SKM-1 treated with dmso at 0.1 percent for 144 hours (cell line): ENCODE data around the gene SAFB.
A peak's percentile ranks its signal among the peaks of the same experiment; 100 is the strongest.
"Not testable (repeated sequence)": the region's sequence is repeated elsewhere in the genome, so short reads cannot be mapped to it uniquely, and the experiment has no call there.

Experiments used
- DNase-seq: peaks from one replicate; lab custom pipeline; 2025; ENCODE audit not compliant: unreplicated experiment; lab: John Stamatoyannopoulos, UW

Gene SAFB

DNA sequence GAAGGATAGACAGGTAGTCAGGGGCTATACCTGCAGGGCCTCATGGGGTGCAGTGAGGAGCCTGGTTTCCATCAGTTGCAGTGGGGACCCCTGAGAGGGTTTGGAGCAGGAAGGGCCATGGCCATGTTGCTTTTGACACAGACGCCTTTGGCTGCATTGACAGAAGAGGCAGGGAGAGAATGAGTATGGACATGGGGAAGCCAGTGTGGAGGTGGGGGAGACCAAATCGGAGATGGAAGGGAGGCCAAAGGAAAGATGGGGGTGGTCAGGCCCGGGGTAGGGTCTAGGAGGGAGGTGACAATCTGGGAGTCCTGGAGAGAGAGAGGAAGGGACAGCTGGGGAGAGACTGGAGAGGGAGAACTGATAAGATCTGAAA is 59.2 kb downstream of the SAFB start:
- no peak for DNase-seq

DNA sequence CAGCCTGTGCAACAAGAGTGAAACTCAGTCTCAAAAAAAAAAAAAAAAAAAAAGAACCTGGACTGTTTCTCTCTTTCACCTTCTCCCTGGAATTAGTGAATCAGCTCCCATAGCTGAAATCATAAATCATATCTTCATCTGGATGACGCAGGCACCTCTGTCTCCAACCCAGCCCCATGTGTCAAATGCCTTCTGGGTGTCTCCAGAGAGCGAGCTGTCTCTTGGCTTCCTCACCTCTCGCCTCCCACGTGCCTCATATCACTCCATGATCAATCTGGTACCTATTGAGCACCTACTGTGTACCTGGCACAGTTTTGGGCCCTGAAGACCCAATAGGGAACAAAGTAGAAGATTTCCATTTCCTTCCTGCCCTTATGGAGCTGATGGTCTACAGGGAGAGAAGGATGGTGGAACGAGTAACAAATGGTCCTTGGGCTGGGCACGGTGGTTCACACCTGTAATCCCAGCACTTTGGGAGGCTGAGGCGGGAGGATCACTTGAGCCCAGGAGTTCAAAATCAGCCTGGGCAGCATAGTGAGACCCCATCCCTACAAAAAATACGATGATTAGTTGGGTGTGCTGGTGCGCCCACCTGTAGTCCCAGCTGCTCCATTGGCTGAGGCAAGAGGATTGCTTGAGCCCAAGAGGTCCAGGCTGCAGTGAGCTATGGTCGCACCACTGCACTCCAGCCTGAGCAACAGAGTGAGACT is 60.4 kb downstream of the SAFB start:
- no peak for DNase-seq

DNA sequence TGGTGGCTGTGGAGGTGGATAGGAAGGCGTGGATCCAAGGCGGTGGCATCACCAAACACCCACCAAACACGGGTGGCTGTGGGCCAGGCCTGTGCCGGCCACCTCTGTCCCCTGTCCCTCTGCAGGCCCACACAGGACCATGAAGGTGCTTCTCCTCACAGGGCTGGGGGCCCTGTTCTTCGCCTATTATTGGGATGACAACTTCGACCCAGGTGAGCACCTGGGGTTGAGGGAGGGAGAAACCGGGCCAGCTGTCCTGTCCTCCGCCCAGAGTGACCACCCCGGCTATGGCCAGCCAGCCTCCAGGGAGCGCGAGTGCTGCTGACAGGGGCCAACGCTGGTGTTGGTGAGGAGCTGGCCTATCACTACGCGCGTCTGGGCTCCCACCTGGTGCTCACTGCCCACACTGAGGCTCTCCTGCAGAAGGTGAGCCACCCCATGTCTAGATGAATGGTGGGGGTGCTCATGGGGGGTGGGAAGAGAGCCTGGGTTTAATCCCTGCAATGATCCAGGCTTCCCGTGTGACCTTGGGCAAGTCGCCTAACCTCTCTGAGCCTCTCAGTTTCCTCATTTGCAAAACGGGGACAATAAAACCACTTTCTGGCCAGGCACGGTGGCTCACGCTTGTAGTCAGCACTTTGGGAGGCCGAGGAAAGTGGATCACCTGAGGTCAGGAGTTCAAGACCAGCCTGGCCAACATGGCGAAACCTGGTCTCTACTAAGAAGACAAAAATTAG is 62.0 kb downstream of the SAFB start:
- no peak for DNase-seq

DNA sequence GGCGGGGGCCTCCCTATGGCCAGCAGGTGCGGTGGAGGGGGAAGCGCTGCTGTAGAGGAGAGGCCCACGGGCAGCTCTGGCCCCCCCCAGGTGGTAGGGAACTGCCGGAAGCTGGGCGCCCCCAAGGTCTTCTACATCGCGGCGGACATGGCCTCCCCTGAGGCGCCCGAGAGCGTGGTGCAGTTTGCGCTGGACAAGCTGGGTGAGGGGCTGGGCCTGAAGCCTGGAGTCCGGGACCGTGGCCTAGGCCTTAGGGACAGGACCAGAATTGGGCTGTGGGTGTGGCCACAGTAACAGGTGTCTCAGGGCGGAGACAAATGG is 63.4 kb downstream of the SAFB start:
- DNase-seq: no peak

DNA sequence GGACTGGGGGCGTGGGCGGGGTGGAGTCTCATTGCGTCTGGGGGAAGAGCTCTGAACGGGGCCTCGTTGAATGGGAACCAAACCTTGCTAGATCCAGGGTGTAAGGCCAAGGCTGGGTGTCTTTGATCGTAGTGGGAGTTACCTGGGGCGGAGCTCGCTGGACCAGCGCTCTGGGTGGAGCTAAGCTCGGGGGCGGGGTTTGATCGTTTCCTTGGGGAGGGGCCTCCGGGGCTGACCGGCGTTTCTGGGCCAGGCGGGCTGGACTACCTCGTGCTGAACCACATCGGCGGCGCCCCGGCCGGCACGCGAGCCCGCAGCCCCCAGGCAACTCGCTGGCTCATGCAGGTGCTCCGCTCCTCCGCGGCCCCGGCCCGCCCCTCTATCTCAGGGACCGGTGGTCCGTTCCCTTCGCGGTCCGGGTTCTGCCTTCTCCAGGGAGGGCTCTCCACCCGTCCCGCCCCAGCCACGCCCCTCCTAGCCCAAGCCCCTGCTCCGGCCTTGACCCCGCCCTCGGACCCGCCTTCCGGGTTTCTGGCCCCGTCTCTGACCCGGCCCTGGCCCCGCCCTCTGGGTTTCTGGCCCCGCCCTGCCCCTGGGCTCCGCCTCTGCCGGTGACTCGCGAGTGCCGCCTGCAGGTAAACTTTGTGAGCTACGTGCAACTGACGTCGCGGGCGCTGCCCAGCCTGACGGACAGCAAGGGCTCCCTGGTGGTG is 63.9 kb downstream of the SAFB start:
- peak; percentile 92 for DNase-seq

DNA sequence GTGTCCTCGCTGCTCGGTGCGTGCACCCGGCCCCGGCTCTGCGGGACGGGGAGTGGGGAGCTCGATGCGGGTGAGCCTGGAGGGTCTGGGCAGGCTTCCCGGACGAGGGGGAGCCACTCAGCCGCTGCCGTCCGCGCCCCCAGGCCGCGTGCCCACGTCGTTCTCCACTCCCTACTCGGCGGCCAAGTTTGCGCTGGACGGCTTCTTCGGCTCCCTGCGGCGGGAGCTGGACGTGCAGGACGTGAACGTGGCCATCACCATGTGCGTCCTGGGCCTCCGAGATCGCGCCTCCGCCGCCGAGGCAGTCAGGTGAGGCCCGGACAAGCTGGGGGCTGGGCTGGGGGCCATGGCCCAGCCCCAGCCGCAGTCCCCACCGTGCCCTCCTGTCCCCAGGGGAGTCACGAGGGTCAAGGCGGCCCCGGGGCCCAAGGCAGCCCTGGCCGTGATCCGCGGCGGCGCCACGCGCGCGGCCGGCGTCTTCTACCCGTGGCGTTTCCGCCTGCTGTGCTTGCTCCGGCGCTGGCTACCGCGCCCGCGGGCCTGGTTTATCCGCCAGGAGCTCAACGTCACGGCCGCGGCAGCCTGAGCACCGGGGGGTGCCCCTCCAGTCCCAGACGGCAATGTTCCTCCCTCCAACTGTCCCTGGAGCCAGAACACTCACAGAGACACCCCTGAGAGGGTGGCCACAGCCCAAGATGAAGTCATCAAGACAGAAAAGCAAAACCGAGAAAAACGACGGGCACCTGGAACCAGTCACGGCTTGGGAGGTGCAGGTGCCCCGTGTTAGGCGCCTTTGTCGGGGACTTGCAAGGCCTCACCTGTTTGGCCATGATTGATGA is 64.7 kb downstream of the SAFB start:
- DNase-seq: no peak

DNA sequence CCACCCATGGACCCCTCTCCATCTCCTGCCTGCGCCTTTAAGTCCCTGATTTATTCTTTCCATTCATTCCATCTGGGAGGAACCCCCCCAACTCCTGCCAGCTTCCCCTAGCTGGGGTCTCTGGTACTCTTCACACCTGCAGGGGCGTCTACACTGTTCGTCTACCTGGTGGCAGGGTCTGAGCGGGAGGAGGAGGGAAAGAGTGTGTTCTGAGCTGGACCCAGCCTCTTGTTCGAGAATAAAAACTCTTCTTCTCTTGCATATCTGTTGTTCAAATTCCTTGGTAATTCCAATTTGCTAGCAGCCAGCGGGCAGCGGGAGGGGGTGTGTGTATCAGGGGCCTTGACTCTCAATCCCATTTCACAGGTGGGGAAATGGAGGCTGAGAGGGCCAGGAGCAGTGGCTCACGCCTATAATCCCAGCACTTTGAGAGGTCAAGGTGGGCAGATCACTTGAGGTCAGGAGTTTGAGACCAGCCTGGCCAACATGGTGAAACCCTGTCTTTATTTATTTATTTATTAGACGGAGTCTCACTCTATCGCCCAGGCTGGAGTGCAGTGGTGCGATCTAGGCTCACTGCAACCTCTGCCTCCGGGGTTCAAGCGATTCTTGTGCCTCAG is 65.5 kb downstream of the SAFB start:
- not testable (repeated sequence) for DNase-seq

DNA sequence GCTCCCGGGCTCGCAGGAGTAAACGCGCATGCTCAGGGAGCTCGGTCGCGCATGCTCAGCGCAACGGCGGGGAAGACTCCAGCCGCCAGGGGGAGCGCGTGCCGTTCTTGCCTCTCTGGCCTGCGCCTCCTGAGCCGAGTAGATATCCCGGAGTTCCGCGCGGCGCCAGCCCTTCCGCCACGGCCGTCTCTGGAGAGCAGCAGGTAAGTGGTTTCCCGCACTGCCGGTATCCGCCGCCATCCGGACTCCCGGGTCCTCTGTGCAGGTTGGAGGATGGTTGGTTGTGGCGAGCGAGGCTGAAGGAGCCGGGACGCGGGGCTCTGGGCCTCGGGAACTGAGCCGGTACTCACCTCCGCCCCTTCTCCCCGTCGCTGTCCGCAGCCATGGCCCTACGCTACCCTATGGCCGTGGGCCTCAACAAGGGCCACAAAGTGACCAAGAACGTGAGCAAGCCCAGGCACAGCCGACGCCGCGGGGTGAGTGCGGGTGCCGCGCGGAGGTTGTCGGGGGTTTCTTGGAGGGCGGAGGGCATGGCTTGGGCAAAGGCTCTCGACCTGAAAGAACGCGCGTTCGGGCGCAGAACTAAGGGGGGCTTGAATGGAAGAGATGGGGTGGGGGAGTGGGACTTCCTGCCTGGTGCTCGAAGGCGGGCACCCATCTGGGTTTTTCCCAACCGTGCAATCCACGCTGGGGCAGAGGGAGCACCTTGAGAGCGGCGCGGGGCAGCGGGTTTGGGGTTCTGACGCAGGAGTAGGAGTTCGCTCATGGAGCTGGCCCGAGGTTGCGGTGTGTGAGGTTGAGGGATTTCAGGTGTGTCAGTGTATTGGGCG is 67.5 kb downstream of the SAFB start, which contains the start of gene RPL36:
Gene RPL36 (plus strand): TSS at position 171 of the 830 bp plus-strand sequence. CDS start 213 bp downstream, at position 384.
- peak; percentile 96 for DNase-seq

DNA sequence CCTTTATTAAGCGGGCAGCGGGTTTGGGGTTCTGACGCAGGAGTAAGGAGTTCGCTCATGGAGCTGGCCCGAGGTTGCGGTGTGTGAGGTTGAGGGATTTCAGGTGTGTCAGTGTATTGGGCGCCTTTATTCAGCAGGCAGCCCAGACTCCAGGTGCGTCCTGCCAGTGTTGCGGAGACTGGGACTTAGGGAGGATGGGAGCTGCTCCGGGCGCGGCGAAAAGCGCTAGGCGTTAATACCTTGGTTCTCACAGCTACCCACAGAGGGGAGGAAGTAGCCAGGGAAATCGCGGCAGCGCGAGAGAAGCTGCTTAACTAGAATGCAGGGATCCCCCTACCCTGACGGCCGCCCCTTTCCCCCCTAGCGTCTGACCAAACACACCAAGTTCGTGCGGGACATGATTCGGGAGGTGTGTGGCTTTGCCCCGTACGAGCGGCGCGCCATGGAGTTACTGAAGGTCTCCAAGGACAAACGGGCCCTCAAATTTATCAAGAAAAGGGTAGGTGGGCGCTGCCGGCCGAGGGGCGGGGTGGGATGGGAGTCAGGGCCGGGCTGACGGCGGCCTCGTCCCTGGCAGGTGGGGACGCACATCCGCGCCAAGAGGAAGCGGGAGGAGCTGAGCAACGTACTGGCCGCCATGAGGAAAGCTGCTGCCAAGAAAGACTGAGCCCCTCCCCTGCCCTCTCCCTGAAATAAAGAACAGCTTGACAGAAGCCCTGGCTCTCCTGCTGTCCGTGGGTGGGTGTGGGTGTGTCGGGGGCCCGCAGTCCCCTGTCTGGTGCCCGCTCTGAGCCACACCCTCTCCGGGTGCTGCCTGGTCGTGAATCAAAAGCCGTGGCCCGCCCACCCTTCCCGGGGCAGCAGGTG is 68.3 kb downstream of the SAFB start:
- peak; percentile 10 for DNase-seq

DNA sequence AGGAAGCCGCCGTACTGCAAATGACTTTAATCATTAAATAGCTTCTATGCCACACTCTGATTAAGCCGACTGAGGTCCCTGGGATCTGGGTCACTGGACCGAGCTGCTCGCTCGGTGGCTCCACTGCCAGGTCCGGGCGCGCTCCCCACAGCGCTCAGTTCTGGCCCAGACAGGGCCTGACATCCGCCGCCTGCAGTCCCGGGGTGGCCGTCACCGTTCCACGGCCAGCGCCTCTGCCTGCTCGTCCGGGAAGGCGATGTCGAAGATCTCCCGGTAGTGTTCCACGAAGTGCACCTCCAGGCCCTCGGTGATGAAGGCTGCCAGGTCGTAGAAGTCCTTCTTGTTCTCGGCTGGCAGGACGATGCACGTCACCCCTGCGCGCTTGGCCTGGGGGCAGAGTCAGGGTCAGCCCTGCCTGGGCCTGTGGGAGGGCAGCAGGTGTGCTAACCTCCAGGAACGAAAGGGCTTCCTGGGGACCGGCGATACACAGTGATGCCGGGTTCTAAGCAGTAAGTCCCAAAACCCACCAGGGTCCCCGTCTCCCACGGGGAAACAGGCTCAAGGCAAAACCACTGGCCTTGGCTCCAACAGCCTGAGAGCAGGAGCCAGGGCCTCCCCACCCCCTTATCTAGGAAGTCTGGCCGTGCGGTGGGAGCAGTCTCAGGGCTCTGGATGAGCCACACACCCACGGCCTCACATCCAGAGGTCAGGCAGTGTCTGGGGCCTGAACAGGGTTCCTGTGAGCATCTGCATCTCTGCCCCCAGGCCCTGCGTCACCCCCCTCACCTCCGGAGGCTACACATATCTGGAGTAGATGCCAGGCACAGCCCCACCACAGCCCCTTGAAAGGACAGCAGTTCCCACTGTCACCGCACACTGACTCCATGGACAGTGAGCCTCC is 69.2 kb downstream of the SAFB start:
- DNase-seq: no peak

DNA sequence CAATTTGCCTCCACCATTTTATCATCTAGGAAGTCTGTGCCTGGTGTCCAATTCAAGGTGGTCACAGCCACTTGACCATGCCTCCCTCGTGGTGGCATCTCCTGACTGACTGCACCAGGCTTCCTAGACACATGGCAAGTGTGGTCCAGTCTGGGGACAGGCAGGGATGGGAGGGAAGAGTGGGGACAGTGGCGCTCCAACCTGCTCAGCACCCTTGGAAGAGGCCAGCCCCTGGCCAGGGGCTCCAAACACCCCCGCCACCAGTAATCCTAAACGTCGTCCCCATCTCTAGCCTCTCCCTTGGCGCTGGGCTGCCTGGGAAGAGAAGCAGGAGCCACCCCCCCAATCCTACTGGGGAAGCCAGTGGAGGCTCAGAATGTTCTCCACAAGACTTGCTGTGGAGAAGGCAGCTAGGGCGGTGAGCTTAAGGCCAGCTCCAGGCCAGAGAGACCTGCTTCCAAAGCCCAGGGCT is 69.9 kb downstream of the SAFB start:
- DNase-seq: no peak

DNA sequence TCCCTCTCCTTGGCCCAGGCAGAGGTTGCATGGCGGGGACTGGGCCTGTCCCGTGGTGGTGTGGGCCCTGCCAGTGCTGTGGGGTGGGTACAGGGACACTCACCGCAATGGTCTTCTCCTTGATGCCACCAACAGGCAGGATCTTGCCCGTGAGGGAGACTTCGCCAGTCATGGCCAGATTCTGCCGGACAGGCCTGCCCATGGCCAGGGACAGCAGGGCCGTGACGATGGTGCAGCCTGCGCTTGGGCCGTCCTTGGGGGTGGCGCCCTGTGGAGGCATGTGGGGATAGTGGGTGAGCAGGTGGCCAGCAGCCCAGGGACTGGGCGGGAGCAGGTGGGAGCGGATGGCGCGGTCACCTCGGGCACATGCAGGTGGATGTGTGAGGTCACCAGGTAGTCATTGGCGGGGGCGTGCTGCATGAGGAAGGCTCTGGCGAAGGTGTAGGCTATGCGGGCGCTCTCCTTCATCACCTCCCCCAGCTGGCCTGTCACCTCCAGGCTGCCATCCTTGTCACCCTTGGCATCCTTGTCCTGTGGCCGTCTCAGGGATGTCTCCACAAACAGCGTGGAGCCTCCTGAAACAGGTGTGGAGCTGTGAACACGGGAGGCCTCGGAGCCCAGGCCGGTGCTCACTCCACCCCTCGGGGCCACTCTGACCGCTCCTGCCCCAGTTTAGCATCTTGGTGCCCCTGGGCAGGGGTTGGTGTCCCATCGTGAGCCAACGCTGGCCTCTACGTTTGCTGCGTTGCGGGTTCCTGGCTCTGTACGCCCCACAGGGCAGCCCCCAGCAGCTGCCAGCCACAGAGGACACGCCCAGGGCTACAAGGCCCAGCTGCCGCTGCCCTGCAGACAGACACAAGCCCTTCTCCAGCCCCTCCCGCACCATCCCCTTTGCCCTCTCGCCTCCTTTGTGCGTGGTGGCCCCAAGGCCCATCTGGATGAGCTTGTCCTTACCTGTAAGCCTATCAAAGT is 70.6 kb downstream of the SAFB start:
- no peak for DNase-seq

DNA sequence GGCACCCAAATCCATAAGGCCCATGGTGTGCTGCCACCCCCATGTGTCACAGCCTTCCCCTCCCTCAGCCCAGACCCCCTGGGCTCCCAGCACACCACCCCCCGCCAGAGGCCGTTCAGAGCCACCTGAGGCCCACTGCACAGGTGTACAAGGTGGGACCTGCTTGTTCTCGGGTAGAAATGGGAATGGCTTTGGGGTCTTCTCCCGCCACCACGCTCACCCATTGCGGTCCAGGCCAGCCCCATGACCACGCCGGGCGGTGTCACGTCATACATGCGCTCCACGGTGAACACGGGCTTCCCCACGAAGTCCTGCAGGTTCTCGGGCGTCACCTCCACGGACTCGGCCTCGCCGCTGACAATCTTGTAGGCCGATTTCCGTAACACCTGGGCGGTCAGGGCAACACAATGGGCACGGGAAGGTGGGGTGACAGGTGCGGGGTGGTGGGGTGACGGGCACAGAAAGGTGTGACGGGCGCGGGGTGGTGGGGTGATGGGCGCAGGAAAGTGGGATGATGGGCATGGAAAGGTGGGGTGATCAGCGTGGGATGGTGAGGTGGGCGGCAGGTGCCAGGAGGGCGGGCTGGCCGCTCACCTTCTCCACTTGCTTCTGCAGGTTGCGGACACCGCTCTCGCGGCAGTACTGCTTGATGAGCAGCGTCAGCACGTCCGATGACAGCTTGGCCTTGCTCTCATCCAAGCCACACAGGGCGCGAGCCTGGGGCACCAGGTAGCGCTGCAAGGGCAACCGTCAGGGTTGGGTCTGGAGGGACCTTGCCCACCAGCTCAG is 71.5 kb downstream of the SAFB start:
- no peak for DNase-seq

DNA sequence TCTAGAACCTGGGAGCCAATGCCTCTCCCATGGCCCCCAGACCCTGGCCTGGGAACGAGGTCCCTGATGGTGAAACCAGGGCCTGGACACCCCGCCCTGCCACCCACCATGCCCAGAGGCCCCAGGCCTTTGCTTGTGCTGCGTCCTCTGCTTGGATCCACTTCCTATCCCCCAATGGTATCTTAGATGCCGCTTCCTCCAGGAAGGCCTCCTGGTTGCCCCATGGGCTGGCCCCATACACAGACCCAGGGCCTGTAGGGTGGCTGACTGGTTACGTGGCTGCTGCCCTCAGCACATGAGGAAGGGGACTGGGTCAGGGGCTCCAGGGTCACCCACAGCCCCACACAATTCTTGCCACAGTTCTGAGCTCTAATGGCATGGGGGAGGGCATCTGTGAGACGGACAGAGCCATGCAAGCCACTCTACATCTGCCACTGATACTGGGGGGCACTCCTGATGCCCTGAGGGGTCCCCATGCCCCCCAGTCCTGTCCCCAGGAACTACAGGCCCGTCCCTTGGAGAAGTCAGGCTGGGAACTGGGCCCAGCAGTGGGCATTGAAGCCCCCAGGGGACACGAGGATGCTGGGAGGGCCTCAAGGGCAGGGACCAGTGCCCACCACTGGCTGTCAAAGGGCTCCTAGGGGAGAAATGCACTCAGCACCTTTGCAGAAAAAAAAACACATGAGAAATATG is 72.2 kb downstream of the SAFB start:
- DNase-seq: no peak

DNA sequence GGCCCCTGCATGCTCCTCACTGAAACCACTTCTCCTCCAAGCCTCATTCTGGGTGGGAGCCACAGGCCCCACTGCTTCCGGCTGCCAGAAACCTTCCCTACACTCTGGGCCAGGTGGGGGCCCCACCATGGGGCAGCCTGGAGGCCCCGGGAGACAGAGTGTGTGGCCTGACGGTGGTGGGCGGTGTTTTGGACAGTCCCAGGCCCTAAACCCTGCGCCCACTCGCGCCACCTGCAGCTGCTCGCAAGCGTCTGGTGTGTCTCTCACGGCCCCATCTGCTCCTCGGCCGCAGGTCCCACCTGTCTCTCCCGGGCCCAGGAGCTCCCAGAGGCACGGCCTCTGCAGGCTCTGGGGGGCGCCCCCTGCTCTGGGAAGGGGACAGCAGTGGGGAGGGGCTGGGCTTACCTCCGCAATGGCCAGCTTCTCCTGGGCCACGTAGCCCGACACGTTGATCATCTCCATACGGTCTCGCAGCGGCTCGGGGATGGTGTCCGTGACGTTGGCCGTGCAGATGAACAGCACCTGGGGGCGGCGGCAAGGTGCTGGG is 72.8 kb downstream of the SAFB start:
- no peak for DNase-seq
